SK-N-SH (cell line): Measurements from ENCODE around the gene RAB34. TPM values are rescaled to one million over a fixed set of nuclear protein-coding genes. Genes with fewer than 3 reads are reported as not detected.

Experiments used
- CTCF ChIA-PET: fragments of 300-600, 350-600 bp; formaldehyde crosslinking; extraction: SDS; loops from one replicate; lab custom pipeline; 2021; lab: Yijun Ruan, JAX
- POLR2A ChIA-PET: fragments of 350-600 bp; sonication (Branson Sonifier 250); formaldehyde crosslinking; extraction: SDS; loops from one replicate; lab custom pipeline; 2020; ENCODE audit warnings: antibody characterized with exemption, inconsistent platforms; lab: Yijun Ruan, JAX
- DNase-seq: peaks from one replicate; pipeline ENCODE4 v3.0.0; 2012
- H2AFZ ChIP-seq: fragments of 200-600 bp; sonication (generic); 2 replicates; pipeline ENCODE4 v1.8.1; 2016; ENCODE audit warnings: antibody characterized with exemption, mild to moderate bottlenecking, low read depth
- H3F3A ChIP-seq: fragments of 200-600 bp; sonication (generic); replicated peaks from 2 replicates; pipeline ENCODE3; 2016; ENCODE audit warnings: antibody characterized with exemption, mild to moderate bottlenecking; ENCODE audit not compliant: insufficient read depth
- H3K27ac ChIP-seq, 2 experiments: fragments of 200-500 bp in 1 of 2; fragments of 200-600 bp in 1 of 2; sonication (Bioruptor generic) in 1 of 2; sonication (generic), shearing (Covaris generic) in 1 of 2; 2 replicates each; pipeline versions ENCODE4 v1.5.1 to v1.6.1; 2014 to 2016; ENCODE audit warnings: low read depth in 2 of 2, inconsistent platforms in 1 of 2, low read length in 1 of 2, mild to moderate bottlenecking in 1 of 2, mixed read lengths in 1 of 2
- H3K27me3 ChIP-seq: fragments of 200-600 bp; sonication (generic), shearing (Covaris generic); 2 replicates; pipeline ENCODE4 v1.6.1; 2016; ENCODE audit warnings: mixed run types; ENCODE audit not compliant: insufficient read depth
- H3K36me3 ChIP-seq, 2 experiments: fragments of 200-500 bp in 1 of 2; fragments of 200-600 bp in 1 of 2; sonication (Bioruptor generic) in 1 of 2; sonication (generic) in 1 of 2; replicated peaks in 1 of 2; 2 replicates each; pipeline versions ENCODE3 to v1.5.1; 2014 to 2016; ENCODE audit warnings: low read length in 1 of 2, mild to moderate bottlenecking in 1 of 2; ENCODE audit not compliant: insufficient read depth in 2 of 2, control insufficient read depth in 1 of 2
- H3K4me1 ChIP-seq, 2 experiments: fragments of 200-500 bp in 1 of 2; fragments of 200-600 bp in 1 of 2; sonication (Bioruptor generic) in 1 of 2; sonication (generic), shearing (Covaris generic) in 1 of 2; 2 replicates each; pipeline versions ENCODE4 v1.5.1 to v1.6.1; 2014 to 2016; ENCODE audit warnings: low read depth in 1 of 2, low read length in 1 of 2, mixed run types in 1 of 2; ENCODE audit not compliant: insufficient read depth in 2 of 2, control insufficient read depth in 1 of 2
- H3K4me2 ChIP-seq: fragments of 200-600 bp; sonication (generic), shearing (Covaris generic); 2 replicates; pipeline ENCODE4 v1.6.1; 2017; ENCODE audit warnings: mixed run types
- H3K4me3 ChIP-seq, 2 experiments: fragments of 200-500 bp in 1 of 2; fragments of 200-600 bp in 1 of 2; sonication (Bioruptor generic) in 1 of 2; sonication (generic), shearing (Covaris generic) in 1 of 2; 2 replicates each; pipeline versions ENCODE4 v1.5.1 to v1.8.1; 2014 to 2016; ENCODE audit warnings: low read depth in 2 of 2, inconsistent platforms in 1 of 2, low read length in 1 of 2, mild to moderate bottlenecking in 1 of 2, mixed read lengths in 1 of 2, moderate library complexity in 1 of 2
- H3K79me2 ChIP-seq: fragments of 200-600 bp; sonication (generic); 2 replicates; pipeline ENCODE4 v1.8.1; 2017; ENCODE audit warnings: mild to moderate bottlenecking; ENCODE audit not compliant: insufficient read depth
- H3K9ac ChIP-seq: fragments of 200-600 bp; sonication (generic); 2 replicates; pipeline ENCODE4 v1.6.1; 2017; ENCODE audit warnings: mixed run types
- H3K9me2 ChIP-seq: fragments of 200-600 bp; sonication (generic); 2 replicates; pipeline ENCODE4 v1.6.1; 2017; ENCODE audit warnings: mixed run types
- H3K9me3 ChIP-seq: fragments of 200-600 bp; sonication (generic); 2 replicates; pipeline ENCODE4 v1.6.1; 2017; ENCODE audit warnings: mixed run types, mild to moderate bottlenecking, moderate library complexity
- H4K20me1 ChIP-seq: fragments of 200-600 bp; sonication (generic); 2 replicates; pipeline ENCODE4 v1.6.1; 2017; ENCODE audit warnings: mild to moderate bottlenecking, mixed run types; ENCODE audit not compliant: insufficient read depth
- CHD2 ChIP-seq: fragments of 150-350 bp; IDR thresholded peaks from 2 replicates; pipeline ENCODE4 v1.6.1; 2018; ENCODE audit warnings: low read length; ENCODE audit not compliant: partially characterized antibody
- FOSL2 ChIP-seq: IDR thresholded peaks from 2 replicates; pipeline ENCODE4 v1.4.0; 2012; ENCODE audit warnings: low read depth, mild to moderate bottlenecking, moderate library complexity, borderline replicate concordance
- FOXJ3 ChIP-seq: sonication (generic); formaldehyde crosslinking; IDR thresholded peaks from 2 replicates; pipeline ENCODE4 v1.5.1; 2020; ENCODE audit warnings: mild to moderate bottlenecking, missing genetic modification reagents
- FOXM1 ChIP-seq: IDR thresholded peaks from 2 replicates; pipeline ENCODE4 v1.4.0; 2012; ENCODE audit warnings: low read depth, mild to moderate bottlenecking
- GABPA ChIP-seq: IDR thresholded peaks from 2 replicates; pipeline ENCODE4 v1.4.0; 2012; ENCODE audit warnings: low read depth, mild to moderate bottlenecking
- MAX ChIP-seq: IDR thresholded peaks from 2 replicates; pipeline ENCODE4 v1.4.0; 2012; ENCODE audit warnings: low read depth
- MEF2A ChIP-seq: IDR thresholded peaks from 2 replicates; pipeline ENCODE4 v1.4.0; 2012; ENCODE audit warnings: low read depth, borderline replicate concordance
- MXI1 ChIP-seq: IDR thresholded peaks from 2 replicates; pipeline ENCODE4 v1.6.1; 2012; ENCODE audit warnings: mild to moderate bottlenecking, low read depth, low read length, improper control_type of control experiment
- PBX3 ChIP-seq: IDR thresholded peaks from 2 replicates; pipeline ENCODE4; 2012
- POLR2AphosphoS5 ChIP-seq: IDR thresholded peaks from 2 replicates; pipeline ENCODE4 v1.6.1; 2012; ENCODE audit warnings: low read depth, low read length
- RAD21 ChIP-seq: IDR thresholded peaks from 2 replicates; pipeline ENCODE4 v1.6.1; 2012; ENCODE audit warnings: mild to moderate bottlenecking, low read length
- RCOR1 ChIP-seq: fragments of 150-350 bp; IDR thresholded peaks from 2 replicates; pipeline ENCODE4 v1.6.1; 2017; ENCODE audit warnings: antibody characterized with exemption, low read length
- RFX5 ChIP-seq: IDR thresholded peaks from 2 replicates; pipeline ENCODE4 v1.6.1; 2012; ENCODE audit warnings: mild to moderate bottlenecking, improper control_type of control experiment, low read length
- SIN3A ChIP-seq: IDR thresholded peaks from 2 replicates; pipeline ENCODE4 v1.6.1; 2012; ENCODE audit warnings: low read depth, mild to moderate bottlenecking, low read length, moderate library complexity, borderline replicate concordance
- SMC3 ChIP-seq: IDR thresholded peaks from 2 replicates; pipeline ENCODE4 v1.6.1; 2012; ENCODE audit warnings: low read depth, low read length, improper control_type of control experiment
- TAF1 ChIP-seq: IDR thresholded peaks from 2 replicates; pipeline ENCODE4 v1.6.1; 2012; ENCODE audit warnings: low read depth, mild to moderate bottlenecking, low read length, moderate library complexity, borderline replicate concordance
- TCF12 ChIP-seq: IDR thresholded peaks from 2 replicates; pipeline ENCODE4 v1.4.0; 2012
- USF1 ChIP-seq: IDR thresholded peaks from 2 replicates; pipeline ENCODE4 v1.4.0; 2012; ENCODE audit warnings: low read depth, borderline replicate concordance
- ZBTB33 ChIP-seq: IDR thresholded peaks from 2 replicates; pipeline ENCODE4 v1.4.0; 2012; ENCODE audit warnings: low read depth, borderline replicate concordance
- WGBS: methylation state at CpG from one replicate; pipeline ENCODE4 v1.1.6; 2017; ENCODE audit warnings: low lambda C conversion rate; 5-methylcytosine and 5-hydroxymethylcytosine counted together
- polyA plus RNA-seq, 3 experiments: library from polyadenylated mRNA; depleted of rRNA; stranded (reverse); fragments of >200 nt; gene quantifications; 2 replicates each; pipeline ENCODE4 v1.2.3, GENCODE V29; 2012

RAB34 gene
- polyA plus RNA-seq, 1 of the 3 experiments (the other 2 are of a cell fraction), result 0.18 TPM

GRCh38 chr17:28726226-28726626 lies 8.6 kb upstream of the RAB34 start, which contains the start of gene TLCD1:
TSS of gene TLCD1 (minus strand) at chr17:28726233. CDS start at chr17:28726097, 136 bp downstream.
- 0 out of 2 replicates have a peak, but pooled peaks have one; percentile 2 for TF ChIP-seq POLR2AphosphoS5
- TF ChIP-seq ZBTB33, result peak; percentile 79; the same call in 1 of the 2 replicates
- TF ChIP-seq SIN3A, result no peak
- no peak for TF ChIP-seq MAX
- TF ChIP-seq CHD2, result peak; percentile 61
- H2AFZ ChIP-seq, result peak within 1 kb of the TSS; percentile 81; the same call in 1 of the 2 replicates
- H3K36me3 ChIP-seq, result peaks cover 30 to 34% of the 10 kb centered on the region in 2 experiments
- no peaks in the 10 kb centered on the region for H3K9me3 ChIP-seq
- peak within 1 kb of the TSS; percentile 62 to 81 for H3K4me3 ChIP-seq
- 0% methylated on average over 7 of the region's 49 CpGs for WGBS
- peaks cover 30% of the 10 kb centered on the region for H4K20me1 ChIP-seq
- H3K9me2 ChIP-seq, result no peaks in the 10 kb centered on the region
- peaks cover 16 to 42% of the 10 kb centered on the region in 2 experiments for H3K4me1 ChIP-seq
- POLR2A ChIA-PET, result interaction anchor here (0.7 to 4.5 kb wide), 8 partner anchors 16 to 239 kb away, joined by 3 to 90 read pairs (median 8); partner anchors contain the start of genes PROCA1 and TRAF4
- H3K79me2 ChIP-seq, result peaks cover 21% of the 10 kb centered on the region
- peak; percentile 92 for DNase-seq
- H3F3A ChIP-seq, result peaks cover 66% of the 10 kb centered on the region
- H3K27me3 ChIP-seq, result no peaks in the 10 kb centered on the region
- H3K4me2 ChIP-seq, result peak within 1 kb of the TSS; percentile 99
- peak within 1 kb of the TSS; percentile 90 for H3K9ac ChIP-seq
- H3K27ac ChIP-seq, result peak within 1 kb of the TSS; percentile 88 to 97
- CTCF ChIA-PET, result interaction anchor here (0.5 to 11.1 kb wide), 55 partner anchors 9 to 565 kb away, joined by 3 to 612 read pairs (median 6); partner anchors contain the start of genes BLTP2, DHRS13, FAM222B and FLOT2

- peak overlapping the region; percentile 71; the same call in 1 of the 2 replicates for H3K9ac ChIP-seq
- peaks cover 26% of the 10 kb centered on the region for H3K79me2 ChIP-seq
- peaks cover 35% of the 10 kb centered on the region for H4K20me1 ChIP-seq
- H3K9me3 ChIP-seq, result no peaks in the 10 kb centered on the region
- peak overlapping the region; percentile 54 to 67 for H3K4me3 ChIP-seq
- H3K4me1 ChIP-seq, result peaks cover 16 to 42% of the 10 kb centered on the region in 2 experiments
- peak overlapping the region; percentile 99 for H3K4me2 ChIP-seq
- peaks cover 71% of the 10 kb centered on the region for H3F3A ChIP-seq
- no peaks in the 10 kb centered on the region for H3K27me3 ChIP-seq
- no peaks in the 10 kb centered on the region for H3K9me2 ChIP-seq
- WGBS, result 6% methylated on average over 9 of the region's 45 CpGs
- no peak for DNase-seq
- peaks cover 35 to 37% of the 10 kb centered on the region in 2 experiments for H3K36me3 ChIP-seq
- ChIA-PET POLR2A (interaction anchor here (1.0 to 4.5 kb wide), 6 partner anchors 18 to 240 kb away, joined by 3 to 90 read pairs (median 8); partner anchors contain the start of gene TRAF4), CTCF (interaction anchor here (0.8 to 11.1 kb wide), 30 partner anchors 9 to 565 kb away, joined by 3 to 612 read pairs (median 8); partner anchors contain the start of genes BLTP2, DHRS13, FLOT2 and PHF12)
- peak overlapping the region; percentile 72 to 88 for H3K27ac ChIP-seq
- 0 out of 2 replicates have a peak overlapping the region, but pooled peaks have one; percentile 11 for H2AFZ ChIP-seq
- TF ChIP-seq RFX5 (no peak), MXI1 (peak; percentile 71), MEF2A (no peak), SMC3 (no peak), ZBTB33 (no peak; the same call in 1 of the 2 replicates), TCF12 (no peak), GABPA (no peak), FOXM1 (no peak), FOXJ3 (CRISPR knock-in tag) (no peak), USF1 (no peak), FOSL2 (no peak; the same call in 1 of the 2 replicates), CHD2 (no peak), RAD21 (no peak), MAX (peak; percentile 60; the same call in 1 of the 2 replicates), PBX3 (peak; percentile 3), TAF1 (peak; percentile 62), RCOR1 (no peak)
These were observed 8.1 kb upstream of the RAB34 start for GRCh38 chr17:28725660-28726225.
